Stimulated activated CD4-positive, alpha-beta T cell treated with anti-CD3 and anti-CD28 coated beads, Interleukin-2, amount 100 ng/mL, for 48 hours (primary cell): ENCODE data around the gene BPIFA3.

Experiments
- DNase-seq, 2 donors: peaks; one replicate each; pipeline ENCODE4 v3.0.0-alpha.2; 2020

BPIFA3 gene

GRCh38 chr20:33272155-33272873 is 55.2 kb downstream of the BPIFA3 start:
- no peak for DNase-seq

- DNase-seq: no peak
These were observed 56.1 kb downstream of the BPIFA3 start for GRCh38 chr20:33273117-33273851.

GRCh38 chr20:33275215-33275614 is 58.1 kb downstream of the BPIFA3 start:
- DNase-seq: no peak

- DNase-seq: no peak
These were observed 58.7 kb downstream of the BPIFA3 start for GRCh38 chr20:33275871-33276270.

GRCh38 chr20:33276303-33277113 is 59.4 kb downstream of the BPIFA3 start:
- DNase-seq: no peak
